ENCODE measurements around the gene HLA-DPA1. TPM values are rescaled to one million over a fixed set of nuclear protein-coding genes. Genes with fewer than 3 reads are reported as not detected.
A peak's percentile ranks its signal among the peaks of the same experiment; 100 is the strongest.

HLA-DPA1 gene
- polyA plus RNA-seq, 3 donors from 2014 or later = 173 to 252 (median 202) TPM

DNA sequence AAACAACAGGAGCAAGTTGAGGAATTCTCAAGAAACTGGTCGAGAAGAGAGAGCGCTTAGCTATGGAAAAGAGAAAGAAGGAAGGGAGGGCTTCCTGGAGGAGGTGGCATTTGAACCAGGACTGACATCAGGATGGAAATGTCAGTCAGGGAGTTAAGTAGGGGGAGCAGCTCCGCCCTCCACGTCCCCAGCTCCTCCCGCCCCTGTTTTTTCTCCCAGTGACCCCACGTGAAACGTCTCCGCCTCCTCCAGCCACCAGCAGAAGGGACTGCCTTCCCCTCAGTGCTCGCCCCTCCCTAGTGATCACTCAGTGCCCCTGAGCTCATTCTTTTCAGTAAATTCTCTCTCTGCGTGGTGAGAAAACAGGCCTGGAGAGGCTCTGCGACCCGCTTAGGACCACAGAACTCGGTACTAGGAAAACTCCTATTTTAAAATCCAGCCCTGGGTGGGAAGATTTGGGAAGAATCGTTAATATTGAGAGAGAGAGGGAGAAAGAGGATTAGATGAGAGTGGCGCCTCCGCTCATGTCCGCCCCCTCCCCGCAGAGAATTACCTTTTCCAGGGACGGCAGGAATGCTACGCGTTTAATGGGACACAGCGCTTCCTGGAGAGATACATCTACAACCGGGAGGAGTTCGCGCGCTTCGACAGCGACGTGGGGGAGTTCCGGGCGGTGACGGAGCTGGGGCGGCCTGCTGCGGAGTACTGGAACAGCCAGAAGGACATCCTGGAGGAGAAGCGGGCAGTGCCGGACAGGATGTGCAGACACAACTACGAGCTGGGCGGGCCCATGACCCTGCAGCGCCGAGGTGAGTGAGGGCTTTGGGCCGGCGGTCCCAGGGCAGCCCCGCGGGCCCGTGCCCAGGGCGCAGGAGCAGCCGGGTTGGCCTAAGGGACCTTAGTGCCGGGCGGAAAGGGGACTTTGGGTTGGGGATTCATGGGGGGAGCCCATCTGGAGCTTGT lies 7.0 kb upstream of the HLA-DPA1 start:
- no peak for DNase-seq
- H3K9me3 Mint-ChIP-seq = no peaks in the 10 kb centered on the region
- H3K4me1 Mint-ChIP-seq = peaks cover 55 to 66% of the 10 kb centered on the region in 2 donors
- H3K4me3 Mint-ChIP-seq = peak overlapping the region in 4 of 5 donors; percentile 11 to 81 (median 74)
- H3K27me3 Mint-ChIP-seq (ENCODE audit: low read depth in 3 of 3) = peaks cover 0 to 4% (median 0%) of the 10 kb centered on the region in 3 donors
- H3K27ac Mint-ChIP-seq = peak overlapping the region in 1 of 6 donors; percentile 73
- H3K36me3 Mint-ChIP-seq = peaks cover 8 to 18% (median 12%) of the 10 kb centered on the region in 3 donors

DNA sequence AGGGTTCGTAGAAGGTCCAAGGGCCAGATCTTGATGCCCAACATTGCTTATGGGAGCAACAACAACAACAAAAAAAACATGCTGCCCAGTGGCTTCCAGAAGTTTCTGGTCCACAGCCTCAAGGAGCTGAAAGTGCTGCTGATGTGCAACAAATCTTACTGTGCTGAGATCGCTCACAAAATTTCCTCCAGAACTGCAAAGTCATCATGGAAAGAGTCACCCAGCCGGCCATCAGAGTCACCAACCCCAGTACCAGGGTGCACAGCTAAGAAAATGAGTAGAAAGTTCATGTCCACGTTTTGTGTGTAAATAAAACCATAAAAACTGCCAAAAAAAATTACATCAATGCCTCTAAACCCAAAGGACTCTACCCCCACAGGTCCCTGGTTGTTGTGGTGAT lies 6.1 kb upstream of the HLA-DPA1 start:
- peaks cover 0 to 4% (median 0%) of the 10 kb centered on the region in 3 donors for H3K27me3 Mint-ChIP-seq (ENCODE audit: low read depth in 3 of 3)
- peak overlapping the region in 1 of 5 donors; percentile 17 for H3K4me3 Mint-ChIP-seq

DNA sequence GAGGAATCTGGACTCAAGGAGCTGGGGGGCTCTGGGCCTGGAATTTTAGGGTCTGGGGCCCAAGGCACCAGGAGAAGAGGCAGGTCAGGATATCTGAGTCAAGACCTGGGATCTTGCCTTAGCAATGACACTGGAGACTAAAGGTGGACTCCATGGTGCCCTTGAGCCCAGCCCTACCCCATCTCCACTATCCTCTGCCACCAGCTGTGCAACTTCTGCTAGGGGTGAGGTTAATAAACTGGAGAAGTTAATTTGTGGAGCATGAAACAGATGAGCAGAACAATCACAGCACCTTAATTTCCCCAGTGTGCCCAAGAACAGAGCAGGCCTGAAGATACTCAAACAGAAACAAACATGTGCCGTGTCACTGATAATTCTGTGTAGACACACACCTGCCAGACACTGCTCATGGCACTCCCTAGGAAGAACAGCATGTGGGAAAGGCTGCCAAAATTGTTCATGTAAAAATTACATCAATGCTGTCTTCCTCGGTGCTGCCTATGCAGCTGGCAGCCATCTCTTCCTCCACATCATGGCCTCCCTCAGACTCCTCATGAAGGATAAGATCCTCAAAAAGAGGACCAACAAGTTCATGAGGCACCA lies 5.6 kb upstream of the HLA-DPA1 start:
- DNase-seq = no peak
- H3K27me3 Mint-ChIP-seq (ENCODE audit: low read depth in 3 of 3) = peaks cover 0 to 4% (median 0%) of the 10 kb centered on the region in 3 donors
- peak overlapping the region in 1 of 5 donors; percentile 17 for H3K4me3 Mint-ChIP-seq
- H3K27ac Mint-ChIP-seq = peak overlapping the region in 4 of 6 donors; percentile 0 to 34 (median 10)
- peaks cover 60 to 73% of the 10 kb centered on the region in 2 donors for H3K4me1 Mint-ChIP-seq
- H3K9me3 Mint-ChIP-seq = no peaks in the 10 kb centered on the region
- H3K36me3 Mint-ChIP-seq = peaks cover 0 to 8% (median 7%) of the 10 kb centered on the region in 3 donors

More for the DNA sequence above, 6.1 kb upstream of the HLA-DPA1 start:
- peaks cover 60 to 73% of the 10 kb centered on the region in 2 donors for H3K4me1 Mint-ChIP-seq
- peak overlapping the region in 1 of 6 donors; percentile 13 for H3K27ac Mint-ChIP-seq
- no peak for DNase-seq
- H3K9me3 Mint-ChIP-seq = no peaks in the 10 kb centered on the region
- H3K36me3 Mint-ChIP-seq = peaks cover 2 to 11% (median 8%) of the 10 kb centered on the region in 3 donors

DNA sequence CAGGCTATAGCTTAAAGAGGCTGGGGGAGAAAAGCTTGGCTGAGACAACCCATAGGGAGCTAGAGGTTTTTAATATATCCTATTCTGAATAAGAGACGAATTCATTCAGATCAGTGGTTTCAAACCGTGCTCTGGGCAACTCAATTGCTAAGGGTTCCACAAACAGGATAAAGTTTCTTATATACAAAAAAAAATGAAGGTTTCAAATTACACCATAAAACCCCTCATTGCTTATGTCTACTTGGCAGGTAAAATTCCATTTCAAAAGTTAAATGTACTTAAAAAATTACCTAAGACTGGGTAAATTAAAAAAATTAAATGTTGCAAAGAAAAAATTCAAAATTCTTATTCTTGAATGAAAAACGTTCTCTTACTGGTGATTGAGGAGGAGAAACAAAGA lies 5.0 kb upstream of the HLA-DPA1 start:
- H3K36me3 Mint-ChIP-seq = peaks cover 0 to 8% (median 3%) of the 10 kb centered on the region in 3 donors
- H3K27ac Mint-ChIP-seq = peak overlapping the region in 2 of 6 donors; percentile 0 to 9
- peak overlapping the region in 1 of 5 donors; percentile 74 for H3K4me3 Mint-ChIP-seq
- no peaks in the 10 kb centered on the region for H3K9me3 Mint-ChIP-seq
- DNase-seq = no peak
- peaks cover 0 to 5% (median 0%) of the 10 kb centered on the region in 3 donors for H3K27me3 Mint-ChIP-seq (ENCODE audit: low read depth in 3 of 3)
- peaks cover 63 to 78% of the 10 kb centered on the region in 2 donors for H3K4me1 Mint-ChIP-seq

DNA sequence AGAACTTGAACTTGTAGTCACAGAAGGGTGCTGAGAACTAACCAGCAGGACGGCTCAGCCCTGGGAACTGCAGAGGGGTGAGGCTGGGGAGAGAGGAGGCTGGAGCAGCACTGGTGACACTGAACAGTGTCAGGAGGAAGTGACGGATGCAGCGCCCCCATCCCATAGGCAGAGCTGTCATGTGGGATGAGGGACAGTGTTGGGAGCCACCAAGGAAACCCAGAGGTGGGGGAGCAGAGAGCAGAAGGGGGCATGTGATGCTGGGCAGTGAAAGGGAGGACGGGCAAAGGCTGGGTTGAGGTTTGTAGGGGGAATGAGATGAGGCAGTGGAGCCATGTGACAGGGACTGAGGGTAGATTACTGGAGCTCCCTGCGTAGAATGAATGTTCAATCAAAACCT lies 4.5 kb upstream of the HLA-DPA1 start:
- peaks cover 69 to 83% of the 10 kb centered on the region in 2 donors for H3K4me1 Mint-ChIP-seq
- peaks cover 0 to 6% (median 3%) of the 10 kb centered on the region in 3 donors for H3K36me3 Mint-ChIP-seq
- peak overlapping the region; percentile 68 to 87 (median 74) for H3K4me3 Mint-ChIP-seq
- DNase-seq = no peak
- H3K27ac Mint-ChIP-seq = peak overlapping the region in 4 of 6 donors; percentile 9 to 68 (median 50)
- no peaks in the 10 kb centered on the region for H3K9me3 Mint-ChIP-seq
- H3K27me3 Mint-ChIP-seq (ENCODE audit: low read depth in 3 of 3) = peaks cover 0 to 7% (median 0%) of the 10 kb centered on the region in 3 donors

DNA sequence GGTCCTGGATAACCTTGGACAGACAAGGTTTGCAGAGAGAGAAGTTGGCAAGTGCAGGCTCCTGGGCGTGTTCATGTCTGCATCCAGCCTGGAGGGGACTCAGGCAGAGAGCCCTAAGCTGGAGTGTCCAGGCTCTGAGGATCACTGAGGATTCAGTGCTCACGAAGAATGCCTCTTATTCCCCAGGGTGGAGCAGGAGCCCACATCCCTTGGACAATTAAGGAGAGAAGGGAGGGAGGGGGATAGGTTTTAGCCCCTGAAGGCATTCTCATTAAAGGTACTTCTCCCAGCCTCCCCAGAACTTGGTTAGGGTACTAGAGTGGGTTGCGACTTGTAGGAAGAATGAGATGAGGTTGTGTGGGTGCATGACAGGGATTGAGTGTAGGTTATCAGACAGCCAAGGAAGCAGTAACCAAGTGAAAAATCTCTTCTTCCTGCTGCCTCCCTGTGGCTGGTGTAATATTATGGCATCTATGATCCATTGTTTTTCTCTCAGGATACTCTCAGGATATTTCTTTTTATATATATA lies 3.0 kb upstream of the HLA-DPA1 start:
- DNase-seq = no peak
- peak overlapping the region; percentile 87 to 96 (median 89) for H3K4me3 Mint-ChIP-seq
- peaks cover 75 to 92% of the 10 kb centered on the region in 2 donors for H3K4me1 Mint-ChIP-seq
- H3K36me3 Mint-ChIP-seq = no peaks in the 10 kb centered on the region
- H3K27me3 Mint-ChIP-seq (ENCODE audit: low read depth in 3 of 3) = peaks cover 0 to 5% (median 0%) of the 10 kb centered on the region in 3 donors
- no peaks in the 10 kb centered on the region for H3K9me3 Mint-ChIP-seq
- H3K27ac Mint-ChIP-seq = peak overlapping the region; percentile 82 to 94 (median 89)

DNA sequence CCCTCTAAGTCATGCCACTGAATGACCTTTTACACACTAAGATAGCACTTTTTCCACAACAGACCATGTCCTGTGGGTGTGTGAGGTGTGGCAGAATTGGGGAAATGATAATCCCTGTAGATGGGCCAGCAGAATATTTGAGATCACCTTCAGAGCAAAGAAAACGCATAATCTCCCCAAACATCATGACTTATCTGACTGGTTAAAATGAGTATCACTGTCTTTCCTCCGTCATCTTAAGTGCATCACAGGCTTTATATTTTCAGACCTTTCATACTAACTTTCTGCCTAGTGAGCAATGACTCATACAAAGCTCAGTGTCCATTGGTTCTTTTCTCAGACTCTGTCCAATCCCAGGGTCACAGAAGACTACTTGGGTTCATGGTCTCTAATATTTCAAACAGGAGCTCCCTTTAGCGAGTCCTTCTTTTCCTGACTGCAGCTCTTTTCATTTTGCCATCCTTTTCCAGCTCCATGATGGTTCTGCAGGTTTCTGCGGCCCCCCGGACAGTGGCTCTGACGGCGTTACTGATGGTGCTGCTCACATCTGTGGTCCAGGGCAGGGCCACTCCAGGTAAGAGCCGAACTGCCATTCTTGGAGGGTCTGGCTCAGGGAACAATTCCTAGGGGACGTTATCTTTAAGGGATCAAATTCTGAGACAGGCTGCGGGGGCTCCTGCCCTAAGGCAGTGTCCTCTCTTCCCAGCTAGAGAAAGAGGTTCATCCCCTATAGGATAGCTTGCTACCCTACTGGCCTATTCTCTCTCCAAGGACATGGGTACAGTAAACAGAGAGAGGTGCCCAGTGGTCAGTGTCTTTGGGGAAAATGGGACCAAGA lies 2.3 kb upstream of the HLA-DPA1 start, which contains the start of gene HLA-DPB1:
HLA-DPB1 (plus strand) TSS at position 423 of the 838 bp plus-strand sequence; CDS start at position 475, 52 bp downstream.
- Mint-ChIP-seq H3K4me3 (peak within 1 kb of the TSS; percentile 87 to 96 (median 89)), H3K27me3 (ENCODE audit: low read depth in 3 of 3) (peaks cover 0 to 5% (median 0%) of the 10 kb centered on the region in 3 donors), H3K9me3 (no peaks in the 10 kb centered on the region), H3K4me1 (peaks cover 76 to 92% of the 10 kb centered on the region in 2 donors), H3K36me3 (no peaks in the 10 kb centered on the region), H3K27ac (peak within 1 kb of the TSS; percentile 82 to 94 (median 89))
- DNase-seq = peak; percentile 68 to 76 (median 70)

DNA sequence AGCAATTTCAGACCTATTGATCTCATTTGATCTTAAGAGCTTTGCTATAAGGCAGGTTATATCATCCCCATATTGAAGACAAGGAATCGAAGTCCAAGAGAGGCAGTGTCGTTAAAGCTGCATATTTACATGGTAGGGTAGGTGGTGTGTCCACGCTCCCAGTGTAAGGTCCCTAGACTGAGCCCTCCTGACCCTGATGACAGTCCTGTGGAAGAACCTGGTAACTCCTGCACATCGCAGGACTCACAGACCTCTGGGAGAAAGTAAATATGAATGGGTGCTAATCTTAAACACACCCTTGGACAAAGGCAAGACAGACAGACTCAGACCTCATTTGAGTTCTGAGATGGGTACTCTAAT lies 1.7 kb upstream of the HLA-DPA1 start:
- peak overlapping the region; percentile 82 to 94 (median 89) for H3K27ac Mint-ChIP-seq
- peak overlapping the region; percentile 10 to 96 (median 89) for H3K4me3 Mint-ChIP-seq
- DNase-seq = no peak
- H3K36me3 Mint-ChIP-seq = no peaks in the 10 kb centered on the region
- peaks cover 0 to 5% (median 0%) of the 10 kb centered on the region in 3 donors for H3K27me3 Mint-ChIP-seq (ENCODE audit: low read depth in 3 of 3)
- H3K9me3 Mint-ChIP-seq = no peaks in the 10 kb centered on the region
- H3K4me1 Mint-ChIP-seq = peaks cover 72 to 89% of the 10 kb centered on the region in 2 donors

DNA sequence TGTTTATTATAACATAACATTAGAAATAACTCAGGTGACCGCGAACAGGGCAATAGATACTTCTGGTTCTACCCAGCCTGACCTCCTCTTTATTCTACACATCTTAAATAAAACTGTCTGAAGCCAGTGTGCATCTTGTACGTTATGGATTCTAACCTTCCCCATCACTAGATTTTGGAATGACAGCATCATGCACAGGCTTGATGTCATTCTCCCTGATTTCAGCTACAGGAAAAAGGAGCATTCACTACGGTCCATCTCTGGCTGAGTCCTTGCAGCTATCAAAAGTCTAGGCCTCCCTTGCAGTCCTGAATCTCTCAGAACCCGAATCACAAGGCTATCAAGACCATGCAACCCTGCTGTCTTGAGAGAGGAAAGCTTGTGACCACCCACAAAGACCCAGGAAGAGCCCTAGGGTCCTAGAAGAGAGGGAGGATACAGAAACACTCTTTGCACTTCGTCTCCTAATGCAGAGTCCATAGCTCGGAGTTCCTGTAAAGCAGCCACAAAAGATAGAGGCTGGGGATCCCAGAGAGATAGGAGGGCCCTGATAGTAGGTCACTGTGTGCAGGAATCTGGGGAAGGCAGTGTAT lies 845 bp downstream of the HLA-DPA1 start:
- H3K4me1 Mint-ChIP-seq = peaks cover 55 to 71% of the 10 kb centered on the region in 2 donors
- DNase-seq = no peak
- peak overlapping the region; percentile 48 to 95 (median 85) for H3K27ac Mint-ChIP-seq
- peaks cover 0 to 7% (median 2%) of the 10 kb centered on the region in 3 donors for H3K27me3 Mint-ChIP-seq (ENCODE audit: low read depth in 3 of 3)
- no peaks in the 10 kb centered on the region for H3K9me3 Mint-ChIP-seq
- H3K36me3 Mint-ChIP-seq = peaks cover 12 to 14% (median 14%) of the 10 kb centered on the region in 3 donors
- peak overlapping the region; percentile 82 to 97 (median 95) for H3K4me3 Mint-ChIP-seq

DNA sequence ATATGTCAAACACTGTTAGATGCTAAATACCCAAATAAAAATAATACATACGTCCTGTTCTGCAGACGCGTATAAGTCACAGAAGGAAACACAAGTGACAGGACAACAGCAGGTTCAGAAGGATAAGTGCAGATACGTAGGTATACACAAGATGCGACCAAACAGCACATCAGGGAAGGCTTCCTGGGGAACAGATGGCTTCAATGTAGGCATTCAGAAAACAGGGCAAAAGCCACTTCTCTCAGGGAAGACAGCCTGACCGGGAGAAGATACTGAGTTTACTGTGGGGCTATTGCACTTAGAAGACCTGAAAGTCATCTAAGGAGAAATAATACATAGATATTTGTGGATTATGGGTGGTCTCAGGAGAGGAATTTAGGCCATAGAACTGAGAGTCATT lies 1.9 kb downstream of the HLA-DPA1 start:
- Mint-ChIP-seq H3K9me3 (peaks cover 0 to 2% (median under 1%) of the 10 kb centered on the region in 6 donors), H3K27ac (peak overlapping the region; percentile 8 to 95 (median 40)), H3K4me1 (peaks cover 47 to 60% of the 10 kb centered on the region in 2 donors)

DNA sequence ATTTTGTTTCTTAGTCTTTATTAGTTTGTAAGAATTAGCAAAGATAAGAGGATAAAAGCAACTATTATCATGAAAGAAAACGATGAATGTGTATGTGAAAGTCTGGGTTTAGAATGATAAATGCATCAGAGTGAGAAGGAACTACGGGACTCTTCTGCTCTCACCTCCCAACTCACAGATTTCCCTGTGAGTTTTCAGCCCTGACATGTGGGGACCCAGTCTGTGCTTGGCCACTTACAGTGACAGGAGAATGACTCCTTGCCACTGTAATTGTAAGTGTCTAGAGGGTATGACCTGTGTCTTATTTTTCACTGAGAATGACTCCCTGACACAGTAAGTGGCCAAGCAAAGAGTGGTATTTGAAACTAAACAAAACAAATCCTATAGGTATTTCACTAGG lies 2.5 kb downstream of the HLA-DPA1 start:
- peaks cover 0 to 4% (median under 1%) of the 10 kb centered on the region in 6 donors for H3K9me3 Mint-ChIP-seq
- peak overlapping the region in 2 of 5 donors; percentile 95 to 97 for H3K4me3 Mint-ChIP-seq
- DNase-seq = no peak
- H3K36me3 Mint-ChIP-seq = peaks cover 22 to 31% (median 26%) of the 10 kb centered on the region in 3 donors
- H3K27me3 Mint-ChIP-seq (ENCODE audit: low read depth in 3 of 3) = peaks cover 0 to 5% (median 2%) of the 10 kb centered on the region in 3 donors
- H3K4me1 Mint-ChIP-seq = peaks cover 40 to 54% of the 10 kb centered on the region in 2 donors
- peak overlapping the region in 1 of 6 donors; percentile 21 for H3K27ac Mint-ChIP-seq

More for the DNA sequence above, 1.9 kb downstream of the HLA-DPA1 start:
- peaks cover 0 to 6% (median 2%) of the 10 kb centered on the region in 3 donors for H3K27me3 Mint-ChIP-seq (ENCODE audit: low read depth in 3 of 3)
- DNase-seq = no peak
- peak overlapping the region; percentile 39 to 97 (median 92) for H3K4me3 Mint-ChIP-seq
- H3K36me3 Mint-ChIP-seq = peaks cover 16 to 24% (median 22%) of the 10 kb centered on the region in 3 donors
